Thoracic aorta (tissue), 2 donors: ENCODE data around the gene ZBTB5. TPM values are rescaled to one million over a fixed set of nuclear protein-coding genes. Genes with fewer than 3 reads are reported as not detected.
"Not testable (repeated sequence)": the region's sequence is repeated elsewhere in the genome, so short reads cannot be mapped to it uniquely, and the experiment has no call there.

Experiments
- ATAC-seq: fragments of 150-250 bp; one replicate; pipeline ENCODE4 v1.8.0; 2017; ENCODE audit warnings: low read depth; ENCODE audit not compliant: insufficient number of reproducible peaks, low FRiP score
- DNase-seq: peaks from one replicate; pipeline ENCODE4 v3.0.0-alpha.2; 2020; ENCODE audit warnings: low spot score
- H3K27ac ChIP-seq, 2 donors: fragments of 200-600 bp; sonication (generic); 1 replicate in 1 of 2; 2 replicates in 1 of 2; pipeline ENCODE4 v1.5.1; 2016; ENCODE audit warnings: mild to moderate bottlenecking in 2 of 2, moderate library complexity in 2 of 2
- H3K27me3 ChIP-seq: fragments of 200-600 bp; sonication (generic); replicated peaks from 2 replicates; pipeline ENCODE4 v1.6.0; 2016; ENCODE audit warnings: mild to moderate bottlenecking; ENCODE audit not compliant: insufficient read depth
- H3K36me3 ChIP-seq: fragments of 200-600 bp; sonication (generic); one replicate; pipeline ENCODE4 v1.5.1; 2016
- H3K4me1 ChIP-seq, 2 donors: fragments of 200-600 bp; sonication (generic); 1 replicate in 1 of 2; 2 replicates in 1 of 2; pipeline versions ENCODE4 v1.5.1 to v1.6.0; 2016; ENCODE audit warnings: low read depth in 2 of 2, mild to moderate bottlenecking in 1 of 2; ENCODE audit not compliant: control insufficient read depth in 1 of 2
- H3K4me3 ChIP-seq: fragments of 200-600 bp; sonication (generic); 2 replicates; pipeline ENCODE4 v1.5.1; 2016; ENCODE audit warnings: mild to moderate bottlenecking
- H3K9me3 ChIP-seq: fragments of 200-600 bp; sonication (generic); 2 replicates; pipeline ENCODE4 v1.5.1; 2016
- CTCF ChIP-seq: fragments of 200-600 bp; sonication (generic); IDR thresholded peaks from one replicate; pipeline ENCODE4 v1.5.1; 2019; ENCODE audit warnings: antibody characterized with exemption
- total RNA-seq, 2 donors: library from RNA; depleted of rRNA; stranded (reverse); fragments of >200 nt; gene quantifications; one replicate each; pipeline versions ENCODE4 v1.1.0 to v1.2.3, GENCODE V29; 2016

ZBTB5 gene
- total RNA-seq, 2 donors from 2014 or later = 8.3 to 15.0 TPM

GRCh38 chr9:37432020-37432419, 33.2 kb downstream of the ZBTB5 start:
- TF ChIP-seq CTCF = no peak
- Histone ChIP-seq H3K4me1 (peaks cover 0 to 9% of the 10 kb centered on the region in 2 donors), H3K27me3 (no peaks in the 10 kb centered on the region), H3K9me3 (no peaks in the 10 kb centered on the region), H3K27ac (no peak overlapping the region), H3K4me3 (no peak overlapping the region), H3K36me3 (peaks cover 31% of the 10 kb centered on the region)
- DNase-seq = no peak
- ATAC-seq = no peak

GRCh38 chr9:37430841-37431597, 34.2 kb downstream of the ZBTB5 start:
- Histone ChIP-seq H3K36me3 (peaks cover 25% of the 10 kb centered on the region), H3K27ac (no peak overlapping the region), H3K27me3 (no peaks in the 10 kb centered on the region), H3K4me3 (no peak overlapping the region), H3K4me1 (peaks cover 0 to 9% of the 10 kb centered on the region in 2 donors), H3K9me3 (no peaks in the 10 kb centered on the region)
- TF ChIP-seq CTCF = no peak
- DNase-seq (no peak), ATAC-seq (no peak)

GRCh38 chr9:37429441-37430285, 35.6 kb downstream of the ZBTB5 start:
- DNase-seq (no peak), ATAC-seq (no peak)
- H3K27ac ChIP-seq = no peak overlapping the region
- no peaks in the 10 kb centered on the region for H3K27me3 ChIP-seq
- H3K36me3 ChIP-seq = peaks cover 25% of the 10 kb centered on the region
- TF ChIP-seq CTCF = no peak
- H3K9me3 ChIP-seq = no peaks in the 10 kb centered on the region
- peaks cover 0 to 20% of the 10 kb centered on the region in 2 donors for H3K4me1 ChIP-seq
- no peak overlapping the region for H3K4me3 ChIP-seq

GRCh38 chr9:37428345-37428744, 36.9 kb downstream of the ZBTB5 start:
- H3K27me3 ChIP-seq = no peaks in the 10 kb centered on the region
- peaks cover 9 to 25% of the 10 kb centered on the region in 2 donors for H3K4me1 ChIP-seq
- no peaks in the 10 kb centered on the region for H3K9me3 ChIP-seq
- H3K4me3 ChIP-seq = no peak overlapping the region
- peaks cover 25% of the 10 kb centered on the region for H3K36me3 ChIP-seq
- DNase-seq (no peak), ATAC-seq (no peak)
- no peak for TF ChIP-seq CTCF
- no peak overlapping the region for H3K27ac ChIP-seq

GRCh38 chr9:37426846-37427245, 38.4 kb downstream of the ZBTB5 start:
- DNase-seq (no peak), ATAC-seq (no peak)
- no peak for TF ChIP-seq CTCF
- peaks cover 11 to 31% of the 10 kb centered on the region in 2 donors for H3K4me1 ChIP-seq
- no peak overlapping the region for H3K4me3 ChIP-seq
- no peak overlapping the region for H3K27ac ChIP-seq
- peaks cover 23% of the 10 kb centered on the region for H3K36me3 ChIP-seq
- H3K27me3 ChIP-seq = no peaks in the 10 kb centered on the region
- H3K9me3 ChIP-seq = no peaks in the 10 kb centered on the region

- not testable (repeated sequence) for H3K4me3 ChIP-seq, DNase-seq, H3K27me3 ChIP-seq, H3K27ac ChIP-seq, H3K9me3 ChIP-seq, ATAC-seq
- Histone ChIP-seq H3K36me3 (peaks cover 21% of the 10 kb centered on the region), H3K4me1 (peaks cover 11 to 31% of the 10 kb centered on the region in 2 donors)
Measured at GRCh38 chr9:37426431-37426830, 38.8 kb downstream of the ZBTB5 start.
